SK-N-SH (cell line): ENCODE results near the gene LY6G6D. TPM values are rescaled to one million over a fixed set of nuclear protein-coding genes. Genes with fewer than 3 reads are reported as not detected.

Experiments
- CTCF ChIA-PET: fragments of 300-600, 350-600 bp; formaldehyde crosslinking; extraction: SDS; loops from one replicate; lab custom pipeline; 2021; lab: Yijun Ruan, JAX
- POLR2A ChIA-PET: fragments of 350-600 bp; sonication (Branson Sonifier 250); formaldehyde crosslinking; extraction: SDS; loops from one replicate; lab custom pipeline; 2020; ENCODE audit warnings: antibody characterized with exemption, inconsistent platforms; lab: Yijun Ruan, JAX
- DNase-seq: peaks from one replicate; pipeline ENCODE4 v3.0.0; 2012
- H2AFZ ChIP-seq: fragments of 200-600 bp; sonication (generic); 2 replicates; pipeline ENCODE4 v1.8.1; 2016; ENCODE audit warnings: antibody characterized with exemption, mild to moderate bottlenecking, low read depth
- H3F3A ChIP-seq: fragments of 200-600 bp; sonication (generic); replicated peaks from 2 replicates; pipeline ENCODE3; 2016; ENCODE audit warnings: antibody characterized with exemption, mild to moderate bottlenecking; ENCODE audit not compliant: insufficient read depth
- H3K27ac ChIP-seq, 2 experiments: fragments of 200-500 bp in 1 of 2; fragments of 200-600 bp in 1 of 2; sonication (Bioruptor generic) in 1 of 2; sonication (generic), shearing (Covaris generic) in 1 of 2; 2 replicates each; pipeline versions ENCODE4 v1.5.1 to v1.6.1; 2014 to 2016; ENCODE audit warnings: low read depth in 2 of 2, inconsistent platforms in 1 of 2, low read length in 1 of 2, mild to moderate bottlenecking in 1 of 2, mixed read lengths in 1 of 2
- H3K27me3 ChIP-seq: fragments of 200-600 bp; sonication (generic), shearing (Covaris generic); 2 replicates; pipeline ENCODE4 v1.6.1; 2016; ENCODE audit warnings: mixed run types; ENCODE audit not compliant: insufficient read depth
- H3K36me3 ChIP-seq, 2 experiments: fragments of 200-500 bp in 1 of 2; fragments of 200-600 bp in 1 of 2; sonication (Bioruptor generic) in 1 of 2; sonication (generic) in 1 of 2; replicated peaks in 1 of 2; 2 replicates each; pipeline versions ENCODE3 to v1.5.1; 2014 to 2016; ENCODE audit warnings: low read length in 1 of 2, mild to moderate bottlenecking in 1 of 2; ENCODE audit not compliant: insufficient read depth in 2 of 2, control insufficient read depth in 1 of 2
- H3K4me1 ChIP-seq, 2 experiments: fragments of 200-500 bp in 1 of 2; fragments of 200-600 bp in 1 of 2; sonication (Bioruptor generic) in 1 of 2; sonication (generic), shearing (Covaris generic) in 1 of 2; 2 replicates each; pipeline versions ENCODE4 v1.5.1 to v1.6.1; 2014 to 2016; ENCODE audit warnings: low read depth in 1 of 2, low read length in 1 of 2, mixed run types in 1 of 2; ENCODE audit not compliant: insufficient read depth in 2 of 2, control insufficient read depth in 1 of 2
- H3K4me2 ChIP-seq: fragments of 200-600 bp; sonication (generic), shearing (Covaris generic); 2 replicates; pipeline ENCODE4 v1.6.1; 2017; ENCODE audit warnings: mixed run types
- H3K4me3 ChIP-seq, 2 experiments: fragments of 200-500 bp in 1 of 2; fragments of 200-600 bp in 1 of 2; sonication (Bioruptor generic) in 1 of 2; sonication (generic), shearing (Covaris generic) in 1 of 2; 2 replicates each; pipeline versions ENCODE4 v1.5.1 to v1.8.1; 2014 to 2016; ENCODE audit warnings: low read depth in 2 of 2, inconsistent platforms in 1 of 2, low read length in 1 of 2, mild to moderate bottlenecking in 1 of 2, mixed read lengths in 1 of 2, moderate library complexity in 1 of 2
- H3K79me2 ChIP-seq: fragments of 200-600 bp; sonication (generic); 2 replicates; pipeline ENCODE4 v1.8.1; 2017; ENCODE audit warnings: mild to moderate bottlenecking; ENCODE audit not compliant: insufficient read depth
- H3K9ac ChIP-seq: fragments of 200-600 bp; sonication (generic); 2 replicates; pipeline ENCODE4 v1.6.1; 2017; ENCODE audit warnings: mixed run types
- H3K9me2 ChIP-seq: fragments of 200-600 bp; sonication (generic); 2 replicates; pipeline ENCODE4 v1.6.1; 2017; ENCODE audit warnings: mixed run types
- H3K9me3 ChIP-seq: fragments of 200-600 bp; sonication (generic); 2 replicates; pipeline ENCODE4 v1.6.1; 2017; ENCODE audit warnings: mixed run types, mild to moderate bottlenecking, moderate library complexity
- H4K20me1 ChIP-seq: fragments of 200-600 bp; sonication (generic); 2 replicates; pipeline ENCODE4 v1.6.1; 2017; ENCODE audit warnings: mild to moderate bottlenecking, mixed run types; ENCODE audit not compliant: insufficient read depth
- EP300 ChIP-seq, 2 experiments: IDR thresholded peaks; 2 replicates each; pipeline versions ENCODE4 v1.4.0 to v1.6.1; 2012; ENCODE audit warnings: borderline replicate concordance in 1 of 2, low read depth in 1 of 2, low read length in 1 of 2
- EZH2phosphoT487 ChIP-seq: fragments of 200-600 bp; sonication (generic); IDR thresholded peaks from 2 replicates; pipeline ENCODE4 v1.6.1; 2017; ENCODE audit warnings: low read depth, mixed run types, mild to moderate bottlenecking, antibody characterized with exemption, moderate library complexity, borderline replicate concordance
- FOSL2 ChIP-seq: IDR thresholded peaks from 2 replicates; pipeline ENCODE4 v1.4.0; 2012; ENCODE audit warnings: low read depth, mild to moderate bottlenecking, moderate library complexity, borderline replicate concordance
- FOXJ3 ChIP-seq: sonication (generic); formaldehyde crosslinking; IDR thresholded peaks from 2 replicates; pipeline ENCODE4 v1.5.1; 2020; ENCODE audit warnings: mild to moderate bottlenecking, missing genetic modification reagents
- GABPA ChIP-seq: IDR thresholded peaks from 2 replicates; pipeline ENCODE4 v1.4.0; 2012; ENCODE audit warnings: low read depth, mild to moderate bottlenecking
- JUND ChIP-seq: IDR thresholded peaks from 2 replicates; pipeline ENCODE4 v1.4.0; 2012
- MEF2A ChIP-seq: IDR thresholded peaks from 2 replicates; pipeline ENCODE4 v1.4.0; 2012; ENCODE audit warnings: low read depth, borderline replicate concordance
- MXI1 ChIP-seq: IDR thresholded peaks from 2 replicates; pipeline ENCODE4 v1.6.1; 2012; ENCODE audit warnings: mild to moderate bottlenecking, low read depth, low read length, improper control_type of control experiment
- POLR2AphosphoS5 ChIP-seq: IDR thresholded peaks from 2 replicates; pipeline ENCODE4 v1.6.1; 2012; ENCODE audit warnings: low read depth, low read length
- RFX5 ChIP-seq: IDR thresholded peaks from 2 replicates; pipeline ENCODE4 v1.6.1; 2012; ENCODE audit warnings: mild to moderate bottlenecking, improper control_type of control experiment, low read length
- SIN3A ChIP-seq: IDR thresholded peaks from 2 replicates; pipeline ENCODE4 v1.6.1; 2012; ENCODE audit warnings: low read depth, mild to moderate bottlenecking, low read length, moderate library complexity, borderline replicate concordance
- SMC3 ChIP-seq: IDR thresholded peaks from 2 replicates; pipeline ENCODE4 v1.6.1; 2012; ENCODE audit warnings: low read depth, low read length, improper control_type of control experiment
- TCF12 ChIP-seq: IDR thresholded peaks from 2 replicates; pipeline ENCODE4 v1.4.0; 2012
- YY1 ChIP-seq: IDR thresholded peaks from 2 replicates; pipeline ENCODE4 v1.4.0; 2012; ENCODE audit warnings: low read depth, mild to moderate bottlenecking
- WGBS: methylation state at CpG from one replicate; pipeline ENCODE4 v1.1.6; 2017; ENCODE audit warnings: low lambda C conversion rate; 5-methylcytosine and 5-hydroxymethylcytosine counted together
- polyA plus RNA-seq, 3 experiments: library from polyadenylated mRNA; depleted of rRNA; stranded (reverse); fragments of >200 nt; gene quantifications; 2 replicates each; pipeline ENCODE4 v1.2.3, GENCODE V29; 2012
- TF ChIP-seq, protein P1 (sequence below): IDR thresholded peaks from 2 replicates; pipeline ENCODE4 v1.6.1; 2012; ENCODE audit warnings: mild to moderate bottlenecking, low read depth, low read length, moderate library complexity
- TF ChIP-seq, protein P2 (sequence below): fragments of 150-350 bp; IDR thresholded peaks from 2 replicates; pipeline ENCODE4 v1.6.1; 2017; ENCODE audit warnings: antibody characterized with exemption, low read length, low read depth, borderline replicate concordance
- TF ChIP-seq, protein P3 (sequence below): IDR thresholded peaks from 2 replicates; pipeline ENCODE4 v1.4.0; 2012; ENCODE audit warnings: low read depth, borderline replicate concordance
- TF ChIP-seq, protein P4 (sequence below): fragments of 150-350 bp; IDR thresholded peaks from 2 replicates; pipeline ENCODE4 v1.6.1; 2016; ENCODE audit warnings: mild to moderate bottlenecking, low read depth, low read length
- TF ChIP-seq, protein P5 (sequence below): fragments of 200-600 bp; sonication (generic); IDR thresholded peaks from 2 replicates; pipeline ENCODE4 v1.6.1; 2017; ENCODE audit warnings: antibody characterized with exemption, mild to moderate bottlenecking, moderate library complexity

Gene LY6G6D
- polyA plus RNA-seq, 1 of the 3 experiments (the other 2 are of a cell fraction): not detected

DNA sequence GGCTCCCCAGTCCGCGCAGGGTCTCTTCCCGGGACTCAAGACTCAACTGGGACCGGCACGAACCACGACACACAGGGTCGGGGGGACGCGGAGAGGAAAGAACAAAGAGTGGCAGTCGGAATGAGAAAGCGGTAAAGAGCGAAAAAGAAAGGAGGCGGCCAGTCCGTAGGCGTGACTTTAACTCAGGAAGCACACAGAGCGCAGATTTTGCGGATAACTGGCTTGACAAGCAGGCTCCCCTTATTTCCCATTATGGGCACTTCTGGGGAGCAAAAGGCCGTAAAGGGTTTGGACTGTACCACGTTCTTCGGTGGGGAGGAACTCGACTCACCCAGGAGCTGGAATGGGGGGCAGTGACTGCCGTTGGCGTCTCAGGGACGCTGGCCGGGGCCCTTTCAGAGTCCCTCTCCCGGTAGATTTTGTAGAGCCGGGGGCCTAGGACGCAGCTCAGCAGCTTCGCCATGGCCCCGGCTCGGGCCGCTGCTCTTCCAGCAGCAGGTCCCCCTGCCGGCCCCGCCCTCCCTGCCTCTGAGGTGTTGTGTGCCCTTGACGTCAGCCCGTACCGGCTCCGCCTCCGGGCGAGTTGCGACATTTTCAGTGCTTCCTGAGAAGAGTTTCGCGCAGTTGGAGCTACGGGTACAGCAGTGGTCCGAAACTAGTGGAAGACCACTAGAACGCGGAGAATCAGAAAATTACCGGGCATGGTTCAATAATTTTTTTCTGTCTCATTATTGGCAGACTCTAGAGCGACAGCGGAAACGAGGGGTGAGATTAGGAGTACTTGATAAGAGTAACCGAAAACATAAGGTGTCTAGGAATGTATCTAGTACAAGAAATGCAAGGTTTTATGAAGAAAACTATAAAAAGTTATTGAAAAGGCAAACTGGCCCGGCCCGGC, 12.1 kb upstream of the LY6G6D start, which contains the start of gene ABHD16A (continued):
- TF ChIP-seq, protein P1, sequence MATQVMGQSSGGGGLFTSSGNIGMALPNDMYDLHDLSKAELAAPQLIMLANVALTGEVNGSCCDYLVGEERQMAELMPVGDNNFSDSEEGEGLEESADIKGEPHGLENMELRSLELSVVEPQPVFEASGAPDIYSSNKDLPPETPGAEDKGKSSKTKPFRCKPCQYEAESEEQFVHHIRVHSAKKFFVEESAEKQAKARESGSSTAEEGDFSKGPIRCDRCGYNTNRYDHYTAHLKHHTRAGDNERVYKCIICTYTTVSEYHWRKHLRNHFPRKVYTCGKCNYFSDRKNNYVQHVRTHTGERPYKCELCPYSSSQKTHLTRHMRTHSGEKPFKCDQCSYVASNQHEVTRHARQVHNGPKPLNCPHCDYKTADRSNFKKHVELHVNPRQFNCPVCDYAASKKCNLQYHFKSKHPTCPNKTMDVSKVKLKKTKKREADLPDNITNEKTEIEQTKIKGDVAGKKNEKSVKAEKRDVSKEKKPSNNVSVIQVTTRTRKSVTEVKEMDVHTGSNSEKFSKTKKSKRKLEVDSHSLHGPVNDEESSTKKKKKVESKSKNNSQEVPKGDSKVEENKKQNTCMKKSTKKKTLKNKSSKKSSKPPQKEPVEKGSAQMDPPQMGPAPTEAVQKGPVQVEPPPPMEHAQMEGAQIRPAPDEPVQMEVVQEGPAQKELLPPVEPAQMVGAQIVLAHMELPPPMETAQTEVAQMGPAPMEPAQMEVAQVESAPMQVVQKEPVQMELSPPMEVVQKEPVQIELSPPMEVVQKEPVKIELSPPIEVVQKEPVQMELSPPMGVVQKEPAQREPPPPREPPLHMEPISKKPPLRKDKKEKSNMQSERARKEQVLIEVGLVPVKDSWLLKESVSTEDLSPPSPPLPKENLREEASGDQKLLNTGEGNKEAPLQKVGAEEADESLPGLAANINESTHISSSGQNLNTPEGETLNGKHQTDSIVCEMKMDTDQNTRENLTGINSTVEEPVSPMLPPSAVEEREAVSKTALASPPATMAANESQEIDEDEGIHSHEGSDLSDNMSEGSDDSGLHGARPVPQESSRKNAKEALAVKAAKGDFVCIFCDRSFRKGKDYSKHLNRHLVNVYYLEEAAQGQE: peak; percentile 57; the same call in 1 of the 2 replicates
- no peak for TF ChIP-seq EZH2phosphoT487
- no peak for TF ChIP-seq MEF2A
- TF ChIP-seq SIN3A: peak; percentile 67; the same call in 1 of the 2 replicates
- no peak; the same call in 1 of the 2 replicates for TF ChIP-seq RFX5
- TF ChIP-seq SMC3: no peak
- peak; percentile 48; the same call in 1 of the 2 replicates for TF ChIP-seq GABPA
- no peak for TF ChIP-seq JUND
- peak in 1 of 2 experiments; percentile 28; a peak in 2 of 4 replicates for TF ChIP-seq EP300 (IDR thresholded peaks at IDR 0.05; ENCODE audit: borderline replicate concordance in 1 of 2, low read depth in 1 of 2, low read length in 1 of 2)
- peak; percentile 100 for TF ChIP-seq MXI1
- TF ChIP-seq, all 33 proteins: peak for 13

DNA sequence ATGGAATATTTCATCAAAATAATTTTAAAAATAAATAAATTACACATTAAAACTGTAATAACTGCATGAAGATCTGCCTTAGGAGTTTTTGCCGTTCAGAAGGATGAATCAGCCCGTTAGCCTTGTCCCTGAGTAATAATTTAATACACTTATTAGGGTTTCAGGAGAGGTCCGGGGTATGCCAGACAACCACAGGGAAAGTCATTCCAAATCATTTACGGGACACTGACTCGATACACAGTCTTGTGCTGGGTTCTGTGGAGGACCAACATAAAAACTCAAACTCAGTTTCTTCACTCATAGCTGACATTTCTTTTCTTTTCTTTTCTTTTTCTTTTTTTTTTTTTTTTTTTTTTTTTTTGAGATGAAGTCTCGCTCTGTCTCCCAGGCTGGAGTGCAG, 9.2 kb upstream of the LY6G6D start:
- POLR2A ChIA-PET: interaction anchor here (0.5 kb wide), 1 partner anchor 85 kb away, joined by 5 read pairs; no protein-coding TSS in a partner anchor
- Histone ChIP-seq H4K20me1 (no peaks in the 10 kb centered on the region), H2AFZ (no peak overlapping the region)
- TF ChIP-seq, protein P2, sequence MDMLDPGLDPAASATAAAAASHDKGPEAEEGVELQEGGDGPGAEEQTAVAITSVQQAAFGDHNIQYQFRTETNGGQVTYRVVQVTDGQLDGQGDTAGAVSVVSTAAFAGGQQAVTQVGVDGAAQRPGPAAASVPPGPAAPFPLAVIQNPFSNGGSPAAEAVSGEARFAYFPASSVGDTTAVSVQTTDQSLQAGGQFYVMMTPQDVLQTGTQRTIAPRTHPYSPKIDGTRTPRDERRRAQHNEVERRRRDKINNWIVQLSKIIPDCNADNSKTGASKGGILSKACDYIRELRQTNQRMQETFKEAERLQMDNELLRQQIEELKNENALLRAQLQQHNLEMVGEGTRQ: no peak
- TF ChIP-seq MXI1 (no peak), POLR2AphosphoS5 (no peak), MEF2A (no peak), FOSL2 (no peak), TCF12 (no peak), YY1 (no peak), FOXJ3 (no peak), JUND (no peak)
- TF ChIP-seq, protein P3, sequence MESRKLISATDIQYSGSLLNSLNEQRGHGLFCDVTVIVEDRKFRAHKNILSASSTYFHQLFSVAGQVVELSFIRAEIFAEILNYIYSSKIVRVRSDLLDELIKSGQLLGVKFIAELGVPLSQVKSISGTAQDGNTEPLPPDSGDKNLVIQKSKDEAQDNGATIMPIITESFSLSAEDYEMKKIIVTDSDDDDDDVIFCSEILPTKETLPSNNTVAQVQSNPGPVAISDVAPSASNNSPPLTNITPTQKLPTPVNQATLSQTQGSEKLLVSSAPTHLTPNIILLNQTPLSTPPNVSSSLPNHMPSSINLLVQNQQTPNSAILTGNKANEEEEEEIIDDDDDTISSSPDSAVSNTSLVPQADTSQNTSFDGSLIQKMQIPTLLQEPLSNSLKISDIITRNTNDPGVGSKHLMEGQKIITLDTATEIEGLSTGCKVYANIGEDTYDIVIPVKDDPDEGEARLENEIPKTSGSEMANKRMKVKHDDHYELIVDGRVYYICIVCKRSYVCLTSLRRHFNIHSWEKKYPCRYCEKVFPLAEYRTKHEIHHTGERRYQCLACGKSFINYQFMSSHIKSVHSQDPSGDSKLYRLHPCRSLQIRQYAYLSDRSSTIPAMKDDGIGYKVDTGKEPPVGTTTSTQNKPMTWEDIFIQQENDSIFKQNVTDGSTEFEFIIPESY: no peak
- TF ChIP-seq, protein P4, sequence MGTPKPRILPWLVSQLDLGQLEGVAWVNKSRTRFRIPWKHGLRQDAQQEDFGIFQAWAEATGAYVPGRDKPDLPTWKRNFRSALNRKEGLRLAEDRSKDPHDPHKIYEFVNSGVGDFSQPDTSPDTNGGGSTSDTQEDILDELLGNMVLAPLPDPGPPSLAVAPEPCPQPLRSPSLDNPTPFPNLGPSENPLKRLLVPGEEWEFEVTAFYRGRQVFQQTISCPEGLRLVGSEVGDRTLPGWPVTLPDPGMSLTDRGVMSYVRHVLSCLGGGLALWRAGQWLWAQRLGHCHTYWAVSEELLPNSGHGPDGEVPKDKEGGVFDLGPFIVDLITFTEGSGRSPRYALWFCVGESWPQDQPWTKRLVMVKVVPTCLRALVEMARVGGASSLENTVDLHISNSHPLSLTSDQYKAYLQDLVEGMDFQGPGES: no peak
- TF ChIP-seq, protein P5, sequence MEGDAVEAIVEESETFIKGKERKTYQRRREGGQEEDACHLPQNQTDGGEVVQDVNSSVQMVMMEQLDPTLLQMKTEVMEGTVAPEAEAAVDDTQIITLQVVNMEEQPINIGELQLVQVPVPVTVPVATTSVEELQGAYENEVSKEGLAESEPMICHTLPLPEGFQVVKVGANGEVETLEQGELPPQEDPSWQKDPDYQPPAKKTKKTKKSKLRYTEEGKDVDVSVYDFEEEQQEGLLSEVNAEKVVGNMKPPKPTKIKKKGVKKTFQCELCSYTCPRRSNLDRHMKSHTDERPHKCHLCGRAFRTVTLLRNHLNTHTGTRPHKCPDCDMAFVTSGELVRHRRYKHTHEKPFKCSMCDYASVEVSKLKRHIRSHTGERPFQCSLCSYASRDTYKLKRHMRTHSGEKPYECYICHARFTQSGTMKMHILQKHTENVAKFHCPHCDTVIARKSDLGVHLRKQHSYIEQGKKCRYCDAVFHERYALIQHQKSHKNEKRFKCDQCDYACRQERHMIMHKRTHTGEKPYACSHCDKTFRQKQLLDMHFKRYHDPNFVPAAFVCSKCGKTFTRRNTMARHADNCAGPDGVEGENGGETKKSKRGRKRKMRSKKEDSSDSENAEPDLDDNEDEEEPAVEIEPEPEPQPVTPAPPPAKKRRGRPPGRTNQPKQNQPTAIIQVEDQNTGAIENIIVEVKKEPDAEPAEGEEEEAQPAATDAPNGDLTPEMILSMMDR: no peak

More for the DNA sequence above, 9.2 kb upstream of the LY6G6D start:
- peaks cover 0 to 13% of the 10 kb centered on the region in 2 experiments; a peak in 2 of 4 replicates for H3K4me1 ChIP-seq
- CTCF ChIA-PET: interaction anchor here (1.2 kb wide), 1 partner anchor 24 kb away, joined by 3 read pairs; no protein-coding TSS in a partner anchor
- H3K9me3 ChIP-seq: no peaks in the 10 kb centered on the region
- no peaks in the 10 kb centered on the region for H3K9me2 ChIP-seq
- H3K36me3 ChIP-seq: no peaks in the 10 kb centered on the region
- no peaks in the 10 kb centered on the region for H3K27me3 ChIP-seq
- no peak overlapping the region for H3K9ac ChIP-seq
- H3K79me2 ChIP-seq: peaks cover 19% of the 10 kb centered on the region
- 57% methylated on average over 6 of the region's 6 CpGs for WGBS
- peaks cover 12% of the 10 kb centered on the region for H3F3A ChIP-seq
- H3K4me3 ChIP-seq: no peak overlapping the region
- H3K27ac ChIP-seq: no peak overlapping the region
- DNase-seq: no peak
- H3K4me2 ChIP-seq: no peak overlapping the region
